ENCODE results near the gene SRGAP3.

- TF ChIP-seq CTCF (IDR thresholded peaks at IDR 0.05) (no peak), POLR2A (IDR thresholded peaks at IDR 0.05) (no peak)
These were observed 280.2 kb downstream of the SRGAP3 start for GRCh38 chr3:8969241-8969640.

All from uterus (tissue), 2 donors.